Fibroblast of the aortic adventitia (primary cell): ENCODE results near the gene ZNF23. TPM values are rescaled to one million over a fixed set of nuclear protein-coding genes. Genes with fewer than 3 reads are reported as not detected.

Experiments
- DNase-seq: peaks from one replicate; pipeline ENCODE4 v3.0.0-alpha.2; 2010; ENCODE audit warnings: low read depth
- H3K4me3 ChIP-seq: 2 replicates; pipeline ENCODE4 v1.5.1; 2011; ENCODE audit warnings: low read depth, mild to moderate bottlenecking, control low read depth, low read length, moderate library complexity
- CTCF ChIP-seq: IDR thresholded peaks from 2 replicates; pipeline ENCODE4 v1.5.1; 2011; ENCODE audit warnings: mild to moderate bottlenecking, low read length, control low read depth, inconsistent platforms; ENCODE audit not compliant: insufficient read depth
- total RNA-seq: library from RNA; depleted of rRNA; stranded (reverse); fragments of >200 nt; gene quantifications from 2 replicates; pipeline ENCODE4 v1.2.3, GENCODE V29; 2012; ENCODE audit warnings: low replicate concordance

ZNF23 gene
- total RNA-seq, 1 donor: 8.9 TPM

- no peak for DNase-seq
- no peak overlapping the region for H3K4me3 ChIP-seq
- peak; percentile 28 for TF ChIP-seq CTCF
These were observed 20.5 kb downstream of the ZNF23 start for GRCh38 chr16:71441348-71442050.

- DNase-seq: no peak
- no peak for TF ChIP-seq CTCF
- no peak overlapping the region for H3K4me3 ChIP-seq
These were observed 21.2 kb downstream of the ZNF23 start for GRCh38 chr16:71440669-71441347.

- DNase-seq: no peak
- no peak for TF ChIP-seq CTCF
- H3K4me3 ChIP-seq: no peak overlapping the region
These were observed 22.5 kb downstream of the ZNF23 start for GRCh38 chr16:71439523-71439922.

GRCh38 chr16:71436473-71436872 is 25.6 kb downstream of the ZNF23 start:
- DNase-seq: no peak
- TF ChIP-seq CTCF: no peak

GRCh38 chr16:71432906-71433305 is 29.1 kb downstream of the ZNF23 start:
- no peak for DNase-seq
- H3K4me3 ChIP-seq: no peak overlapping the region
- no peak for TF ChIP-seq CTCF

More at GRCh38 chr16:71436473-71436872, 25.6 kb downstream of the ZNF23 start:
- no peak overlapping the region for H3K4me3 ChIP-seq

- DNase-seq: no peak
- no peak overlapping the region for H3K4me3 ChIP-seq
- TF ChIP-seq CTCF: no peak
These were observed 30.1 kb downstream of the ZNF23 start for GRCh38 chr16:71431991-71432390.
